HT-29 (cell line): ENCODE results near the gene BLOC1S5. TPM values are rescaled to one million over a fixed set of nuclear protein-coding genes. Genes with fewer than 3 reads are reported as not detected.
"Not testable (repeated sequence)": the region's sequence is repeated elsewhere in the genome, so short reads cannot be mapped to it uniquely, and the experiment has no call there.

Source experiments
- DNase-seq: peaks from one replicate; pipeline ENCODE4 v3.0.0-alpha.2; 2015; ENCODE audit warnings: low spot score
- total RNA-seq: library from RNA; depleted of rRNA; stranded (reverse); fragments of >200 nt; shearing (Covaris generic); gene quantifications from 2 replicates; pipeline ENCODE4 v1.2.3, GENCODE V29; 2014; rRNA removed

The BLOC1S5 gene
- total RNA-seq, 1 experiment from 2014 or later: 8.4 TPM

DNA sequence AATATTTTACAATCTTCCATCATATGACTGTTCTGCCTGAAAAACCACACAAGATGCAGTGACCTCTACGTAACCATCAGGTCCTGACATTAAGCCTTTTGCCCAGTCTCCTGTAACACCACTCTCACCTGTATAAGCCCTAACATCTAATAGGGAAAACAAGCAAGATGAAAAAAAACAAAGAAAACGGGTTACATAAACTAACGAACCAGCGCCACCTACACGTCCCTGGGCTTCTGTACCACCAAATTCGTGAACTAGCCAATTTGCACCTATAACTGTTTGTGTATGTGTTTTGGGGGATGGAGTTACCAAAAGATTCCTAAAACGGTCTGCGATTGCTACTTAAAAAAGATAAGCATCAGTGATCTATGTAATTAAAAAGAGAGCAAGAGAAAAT, 70.2 kb downstream of the BLOC1S5 start:
- no peak for DNase-seq

DNA sequence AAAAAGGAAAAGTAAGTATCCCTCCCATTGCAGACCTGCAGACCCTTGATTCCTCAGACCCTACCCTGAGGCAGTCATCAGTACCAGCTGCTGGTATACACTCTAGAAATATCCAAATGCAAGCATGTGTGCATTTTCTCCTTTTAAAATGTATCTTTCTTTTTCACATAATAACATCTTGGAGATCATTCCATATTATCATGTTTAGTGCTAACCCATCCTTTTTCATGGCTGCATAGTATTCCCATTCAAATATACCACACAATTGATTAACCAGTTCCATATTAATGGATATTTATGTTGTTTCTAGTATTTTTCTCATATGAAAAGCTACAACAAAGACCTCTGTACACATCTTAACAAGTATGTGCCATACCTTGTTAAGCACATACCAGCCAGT, 70.8 kb downstream of the BLOC1S5 start:
- no peak for DNase-seq

DNA sequence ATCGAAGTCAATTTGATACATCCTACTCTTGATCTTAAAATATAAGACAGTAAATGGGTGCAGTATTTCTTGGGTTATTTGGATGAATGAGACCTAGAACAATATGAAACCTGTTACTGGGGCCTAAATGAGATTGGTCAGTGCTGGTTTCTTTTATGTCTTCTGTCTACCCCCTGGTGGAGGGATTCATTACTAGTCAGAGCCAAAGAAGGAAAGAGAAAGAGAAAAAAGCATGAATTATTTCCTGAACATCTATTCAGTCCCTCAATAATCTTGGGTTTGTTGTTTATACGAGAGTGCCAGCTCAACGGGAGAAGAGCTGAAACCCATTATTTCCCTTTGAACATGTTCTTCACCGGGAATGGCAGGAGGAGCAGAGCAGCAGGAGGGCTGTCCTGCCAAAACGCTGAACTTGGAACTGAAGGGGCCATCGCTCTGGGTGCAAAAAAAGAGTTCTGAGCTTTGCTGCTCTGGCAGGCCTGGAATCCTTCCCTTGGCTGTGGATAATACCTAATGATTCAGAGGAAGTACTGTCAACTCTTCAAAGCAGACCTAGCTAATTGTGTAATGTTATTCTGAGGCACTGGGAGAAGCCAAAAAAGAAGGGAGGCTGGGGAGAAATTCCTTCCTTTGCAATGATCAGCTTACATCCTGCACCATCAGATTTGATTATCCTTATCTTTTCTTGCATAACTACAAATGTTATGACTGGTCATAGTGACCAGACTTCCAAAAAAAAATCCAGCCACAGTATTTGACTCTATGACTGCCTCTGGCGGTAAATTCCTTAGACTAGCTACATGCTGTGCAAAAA, 72.0 kb downstream of the BLOC1S5 start:
- peak; percentile 57 for DNase-seq

GRCh38 chr6:7991536-7991935, 72.7 kb downstream of the BLOC1S5 start:
- DNase-seq: no peak

- no peak for DNase-seq
Observed at GRCh38 chr6:7986219-7986618, 78.0 kb downstream of the BLOC1S5 start.

- not testable (repeated sequence) for DNase-seq
Observed at GRCh38 chr6:7983967-7984366, 80.2 kb downstream of the BLOC1S5 start.

DNA sequence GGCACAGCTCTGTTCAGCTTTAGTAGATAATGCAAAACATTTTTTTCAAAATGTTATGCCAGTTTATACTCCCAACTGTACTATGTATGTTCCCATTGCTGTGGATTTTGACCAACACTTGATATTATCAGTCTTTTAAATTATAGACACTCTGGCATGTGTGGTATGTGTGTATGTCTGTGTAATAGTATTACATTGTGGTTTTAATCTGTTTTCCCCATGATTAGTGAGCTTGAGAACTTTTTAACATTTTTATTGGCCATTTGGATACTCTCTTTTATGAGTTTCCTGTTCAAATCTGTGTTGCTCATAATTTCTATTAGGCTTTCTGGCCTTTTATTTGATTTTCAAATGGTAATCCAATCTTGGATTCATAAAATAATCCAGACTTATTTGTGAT, 84.4 kb downstream of the BLOC1S5 start:
- no peak for DNase-seq

GRCh38 chr6:7978736-7979135, 85.5 kb downstream of the BLOC1S5 start:
- DNase-seq: no peak

DNA sequence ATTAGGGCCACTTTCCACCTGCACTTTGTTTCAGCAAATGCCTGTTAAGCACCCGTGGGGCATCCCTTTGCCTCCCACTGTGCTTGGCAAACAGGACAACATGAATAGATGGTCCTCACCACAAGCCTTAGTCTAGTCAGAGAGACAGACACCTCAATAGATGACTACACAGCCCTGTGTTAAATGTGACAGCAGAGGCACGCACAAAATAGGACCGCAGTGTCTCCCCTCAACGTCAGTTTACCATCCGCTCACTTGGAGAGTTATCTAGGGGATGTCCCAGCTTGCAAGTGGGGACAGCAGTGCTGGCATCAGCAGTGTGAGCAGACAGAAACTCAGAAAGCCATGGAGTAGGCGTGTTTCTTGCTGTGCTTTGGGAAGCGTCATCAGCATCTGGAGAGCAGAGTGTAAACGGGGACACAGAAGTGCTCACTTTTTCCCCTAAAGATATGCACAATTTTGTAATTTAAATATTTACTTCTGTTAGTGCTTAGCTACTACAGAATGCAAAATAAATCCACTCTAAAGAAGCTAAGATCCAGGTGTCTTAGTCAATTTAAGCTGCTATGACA, 87.6 kb downstream of the BLOC1S5 start:
- no peak for DNase-seq

DNA sequence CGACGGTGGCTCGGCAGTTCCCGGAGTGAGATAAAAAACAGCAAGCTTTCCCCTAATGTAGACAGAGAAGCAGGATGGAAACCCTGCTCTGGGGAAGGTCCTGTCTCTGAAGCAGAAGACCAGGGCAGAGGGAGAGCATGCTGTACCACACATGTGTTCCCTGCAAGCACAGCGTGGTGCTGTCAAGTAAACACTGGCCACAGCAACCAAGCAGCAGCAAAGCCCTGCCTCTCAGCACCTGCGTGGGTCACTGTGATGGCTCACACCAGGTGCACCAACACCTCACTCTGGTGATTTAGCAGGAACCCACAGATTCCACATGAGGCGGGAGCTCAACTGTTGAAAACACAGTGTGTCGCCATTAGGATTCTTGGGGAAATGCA, 88.4 kb downstream of the BLOC1S5 start:
- DNase-seq: peak; percentile 65

DNA sequence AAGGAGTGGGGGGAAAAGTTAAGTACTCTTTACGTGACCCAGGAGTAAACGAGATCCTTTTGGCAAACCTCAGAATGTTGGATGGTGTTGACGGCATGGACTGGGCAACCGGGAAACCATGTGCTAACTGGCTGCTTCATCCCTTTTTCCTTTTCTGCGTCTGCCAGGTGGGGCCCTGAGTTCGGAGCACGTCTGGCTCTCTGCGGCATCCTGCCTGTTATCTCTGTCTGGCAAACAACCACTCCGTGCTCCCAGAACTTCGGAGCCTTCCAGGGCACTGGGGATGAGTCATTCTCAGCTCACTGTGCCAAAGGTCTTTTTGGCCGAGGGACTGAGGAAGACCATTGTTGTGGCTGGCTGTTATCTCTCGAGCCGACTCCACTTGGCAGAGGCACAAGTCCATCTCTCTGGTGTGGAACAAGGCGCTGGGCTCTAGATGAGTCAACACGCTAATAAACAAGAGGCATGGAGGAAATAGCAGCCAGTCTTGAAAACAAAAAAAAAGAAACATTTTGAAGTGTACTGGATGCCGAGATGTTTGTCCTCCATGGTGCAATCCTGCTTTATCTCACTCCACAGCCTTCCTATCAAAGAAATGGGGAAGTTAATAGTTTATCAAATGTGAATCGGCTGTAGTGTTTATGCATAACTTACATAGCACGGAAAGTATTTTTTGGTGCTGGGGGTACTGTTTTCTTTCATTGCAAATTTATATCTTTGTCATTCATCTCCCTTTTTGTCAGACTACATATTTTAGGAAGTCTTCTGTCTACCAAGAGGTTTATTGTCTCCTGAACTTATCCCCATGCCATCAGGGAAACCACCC, 89.0 kb downstream of the BLOC1S5 start:
- peak; percentile 93 for DNase-seq

DNA sequence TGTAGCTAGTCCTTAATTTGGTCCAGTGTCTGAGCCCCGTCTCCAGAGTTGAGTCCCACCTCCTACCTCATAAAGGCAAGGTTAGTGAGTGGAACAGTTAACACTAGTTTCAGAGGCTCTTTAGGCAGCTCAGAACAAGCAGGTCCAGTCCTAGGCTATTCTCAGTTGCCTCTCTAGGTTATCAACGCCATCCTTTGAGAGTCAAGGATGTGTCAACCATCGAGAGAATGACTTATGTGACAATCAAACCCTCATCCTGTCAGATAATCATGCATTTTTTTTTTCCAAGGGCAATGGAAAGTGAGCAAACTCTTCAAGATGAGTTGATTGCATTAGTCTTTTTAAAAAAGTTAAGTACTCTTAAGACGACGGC, 89.6 kb downstream of the BLOC1S5 start:
- DNase-seq: no peak

DNA sequence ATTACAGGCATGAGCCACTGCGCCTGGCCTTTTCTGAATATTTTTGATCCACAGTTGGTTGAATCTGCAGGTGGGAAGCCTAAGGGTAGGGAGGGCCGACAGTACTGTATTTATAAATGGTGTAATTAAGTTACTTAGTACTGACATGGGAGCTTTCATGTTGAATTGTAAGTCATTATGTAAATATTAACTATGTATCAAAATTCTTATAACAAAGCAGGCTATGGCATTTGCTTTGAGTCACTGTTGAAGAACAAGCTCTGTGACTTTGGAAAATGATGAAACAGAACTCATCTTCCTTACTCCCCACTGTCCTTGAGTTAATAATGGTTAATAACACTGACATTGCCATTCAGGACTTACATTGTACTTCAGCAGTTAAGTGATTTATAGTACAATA, 90.6 kb downstream of the BLOC1S5 start:
- DNase-seq: no peak

DNA sequence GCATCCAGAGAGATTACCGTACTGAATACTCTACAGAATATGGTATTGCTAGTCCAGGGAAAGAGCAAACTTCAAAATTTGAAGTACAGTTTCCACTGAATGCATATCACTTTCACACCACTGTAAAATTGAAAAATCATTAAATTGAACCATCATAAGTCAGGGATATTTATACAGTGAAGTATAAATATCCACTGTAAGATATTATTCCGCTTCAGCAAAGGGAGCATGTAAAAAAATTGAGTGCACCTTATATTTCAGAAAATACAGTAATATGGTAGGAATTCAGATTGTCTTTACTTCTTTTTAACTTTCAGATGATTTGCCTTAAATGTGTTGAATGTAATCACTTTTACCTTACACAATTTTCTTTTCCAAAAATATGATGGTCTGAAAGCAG, 92.7 kb downstream of the BLOC1S5 start:
- DNase-seq: no peak

DNA sequence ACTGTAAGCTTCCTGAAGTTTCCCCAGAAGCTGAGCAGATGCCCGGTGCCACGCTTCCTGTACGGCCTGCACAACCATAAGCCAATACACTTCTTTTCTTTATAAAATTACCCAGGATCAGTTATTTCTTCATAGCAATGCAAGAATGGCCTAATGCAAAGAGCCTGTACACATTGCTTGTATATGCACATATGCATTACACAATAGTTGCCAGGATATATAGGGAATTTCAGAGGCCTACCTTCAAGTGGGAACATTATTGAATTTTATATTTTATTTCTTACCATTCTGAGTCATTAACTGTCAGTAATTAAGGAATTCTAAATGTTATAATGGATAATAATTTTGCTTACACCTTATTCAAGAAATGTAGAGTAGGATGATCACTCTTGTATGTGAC, 93.6 kb downstream of the BLOC1S5 start:
- no peak for DNase-seq

Other genes starting within 250 kb of the BLOC1S5 start
- gene TXNDC5, start 153.6 kb downstream of the BLOC1S5 start, total RNA-seq: 140 and 149 TPM in 2 replicates
- gene EEF1E1, start 38.2 kb upstream of the BLOC1S5 start, total RNA-seq: 50.6 and 56.3 TPM in 2 replicates